Mucosa of descending colon (tissue), 3 donors: ENCODE data around the gene IFNL2. TPM values are rescaled to one million over a fixed set of nuclear protein-coding genes. Genes with fewer than 3 reads are reported as not detected.
A peak's percentile ranks its signal among the peaks of the same experiment; 100 is the strongest.
"Not testable (repeated sequence)": the region's sequence is repeated elsewhere in the genome, so short reads cannot be mapped to it uniquely, and the experiment has no call there.

Source experiments
- ATAC-seq: fragments of 200-7000 bp; cut with Tn5 transposase; one replicate; pipeline ENCODE4 v1.9.1; 2020; ENCODE audit warnings: mild to moderate bottlenecking, moderate library complexity
- DNase-seq, 3 donors: peaks; one replicate each; pipeline ENCODE4 v3.0.0-alpha.2; 2020
- H3K36me3 ChIP-seq: fragments of 200-600 bp; one replicate; pipeline ENCODE4 v1.8.0; 2021; ENCODE audit warnings: low read depth, mild to moderate bottlenecking
- H3K4me1 ChIP-seq: fragments of 200-600 bp; one replicate; pipeline ENCODE4 v1.8.0; 2021; ENCODE audit warnings: low read depth, mild to moderate bottlenecking
- H3K4me3 ChIP-seq: fragments of 200-600 bp; one replicate; pipeline ENCODE4 v1.8.0; 2021; ENCODE audit warnings: mild to moderate bottlenecking
- H3K9me3 ChIP-seq: fragments of 200-600 bp; one replicate; pipeline ENCODE4 v1.8.0; 2021; ENCODE audit warnings: mild to moderate bottlenecking
- intact Hi-C, 2 donors: fragments of 100-400 bp; cut with DNase I in 1 of 2; cut with micrococcal nuclease in 1 of 2; formaldehyde crosslinking; loops; one replicate each; pipeline versions ENCODE4 v1.11.0 to v1.11.1; 2022; cut with DNase I, micrococcal nuclease
- total RNA-seq, 3 donors: library from RNA; stranded (reverse); fragmentation: NEBNext Ultra II Directional in 2 of 3; extraction: Animal tissue kit (Norgen Biotek cat#: 25700) in 2 of 3; gene quantifications; one replicate each; pipeline versions ENCODE4 v1.2.1 to v1.2.4, GENCODE V29; 2021 to 2023
- TF ChIP-seq, protein P1 (sequence below): fragments of 200-600 bp; IDR thresholded peaks from one replicate; pipeline ENCODE4 v1.8.0; 2022; ENCODE audit warnings: antibody characterized with exemption, mild to moderate bottlenecking
- donor health status: DM: no; HTN: no; CAD: no; lungs with moderate emphysema.
- donor health status: DM: no; HTN: no; CAD: no.
- donor health status: DM: no; HTN: yes; CAD: no.

The IFNL2 gene
- total RNA-seq, 3 donors from 2014 or later, result not detected

GRCh38 chr19:39262496-39262895 is 5.7 kb upstream of the IFNL2 start:
- Histone ChIP-seq H3K4me3 (no peak overlapping the region), H3K4me1 (peaks cover 3% of the 10 kb centered on the region), H3K36me3 (no peaks in the 10 kb centered on the region), H3K9me3 (no peaks in the 10 kb centered on the region)
- intact Hi-C loops, result no loop called here
- TF ChIP-seq, protein P1, sequence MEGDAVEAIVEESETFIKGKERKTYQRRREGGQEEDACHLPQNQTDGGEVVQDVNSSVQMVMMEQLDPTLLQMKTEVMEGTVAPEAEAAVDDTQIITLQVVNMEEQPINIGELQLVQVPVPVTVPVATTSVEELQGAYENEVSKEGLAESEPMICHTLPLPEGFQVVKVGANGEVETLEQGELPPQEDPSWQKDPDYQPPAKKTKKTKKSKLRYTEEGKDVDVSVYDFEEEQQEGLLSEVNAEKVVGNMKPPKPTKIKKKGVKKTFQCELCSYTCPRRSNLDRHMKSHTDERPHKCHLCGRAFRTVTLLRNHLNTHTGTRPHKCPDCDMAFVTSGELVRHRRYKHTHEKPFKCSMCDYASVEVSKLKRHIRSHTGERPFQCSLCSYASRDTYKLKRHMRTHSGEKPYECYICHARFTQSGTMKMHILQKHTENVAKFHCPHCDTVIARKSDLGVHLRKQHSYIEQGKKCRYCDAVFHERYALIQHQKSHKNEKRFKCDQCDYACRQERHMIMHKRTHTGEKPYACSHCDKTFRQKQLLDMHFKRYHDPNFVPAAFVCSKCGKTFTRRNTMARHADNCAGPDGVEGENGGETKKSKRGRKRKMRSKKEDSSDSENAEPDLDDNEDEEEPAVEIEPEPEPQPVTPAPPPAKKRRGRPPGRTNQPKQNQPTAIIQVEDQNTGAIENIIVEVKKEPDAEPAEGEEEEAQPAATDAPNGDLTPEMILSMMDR, result no peak
- no peak for DNase-seq
- ATAC-seq, result no peak

GRCh38 chr19:39263912-39264305 is 4.3 kb upstream of the IFNL2 start:
- H3K9me3 ChIP-seq, result no peaks in the 10 kb centered on the region
- TF ChIP-seq, protein P1, result no peak
- DNase-seq (peak in 1 of 3 donors; percentile 45), ATAC-seq (no peak)
- H3K36me3 ChIP-seq, result no peaks in the 10 kb centered on the region
- intact Hi-C loops, result no loop called here
- H3K4me1 ChIP-seq, result peaks cover 3% of the 10 kb centered on the region
- H3K4me3 ChIP-seq, result no peak overlapping the region

GRCh38 chr19:39264306-39265290 is 3.6 kb upstream of the IFNL2 start:
- no peak overlapping the region for H3K4me3 ChIP-seq

DNA sequence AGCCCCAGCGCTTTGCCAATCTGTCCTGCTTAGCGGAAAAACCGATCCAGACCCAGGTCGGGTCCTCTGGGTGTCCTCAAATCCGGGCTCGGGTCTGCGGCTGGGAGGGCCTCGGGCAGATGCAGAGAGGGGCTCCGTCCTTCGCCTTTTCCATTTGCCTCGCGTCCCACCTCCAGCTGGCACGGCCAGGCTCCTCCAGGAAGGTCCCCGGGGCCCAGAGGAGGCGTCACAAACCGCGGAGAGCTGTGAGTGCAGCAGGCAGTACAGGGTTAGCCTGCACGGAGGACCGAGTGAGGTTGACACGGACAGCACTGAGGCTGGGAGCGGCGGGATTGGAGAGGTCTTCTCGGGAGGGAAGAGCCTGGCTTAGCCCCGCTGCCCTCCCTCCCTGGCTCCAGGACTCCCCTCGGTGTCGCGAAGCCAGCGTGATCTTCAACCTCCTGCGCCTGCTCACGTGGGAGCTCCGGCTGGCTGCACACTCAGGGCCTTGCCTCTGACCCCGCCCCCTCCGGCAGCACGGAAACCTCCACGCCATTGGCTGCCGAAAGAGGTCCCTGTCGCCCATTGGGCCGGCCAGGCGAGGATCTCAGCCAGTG is 2.8 kb upstream of the IFNL2 start:
- no peak for ATAC-seq
- Histone ChIP-seq H3K4me1 (peaks cover 3% of the 10 kb centered on the region), H3K36me3 (no peaks in the 10 kb centered on the region), H3K4me3 (no peak overlapping the region), H3K9me3 (no peaks in the 10 kb centered on the region)
- no peak for DNase-seq
- intact Hi-C loops, result no loop called here
- TF ChIP-seq, protein P1, result no peak

More at GRCh38 chr19:39264306-39265290, 3.6 kb upstream of the IFNL2 start:
- peak; percentile 19 for ATAC-seq
- Histone ChIP-seq H3K9me3 (no peaks in the 10 kb centered on the region), H3K36me3 (no peaks in the 10 kb centered on the region), H3K4me1 (peaks cover 3% of the 10 kb centered on the region)
- DNase-seq, result no peak
- TF ChIP-seq, protein P1, result no peak
- intact Hi-C loops, result no loop called here

DNA sequence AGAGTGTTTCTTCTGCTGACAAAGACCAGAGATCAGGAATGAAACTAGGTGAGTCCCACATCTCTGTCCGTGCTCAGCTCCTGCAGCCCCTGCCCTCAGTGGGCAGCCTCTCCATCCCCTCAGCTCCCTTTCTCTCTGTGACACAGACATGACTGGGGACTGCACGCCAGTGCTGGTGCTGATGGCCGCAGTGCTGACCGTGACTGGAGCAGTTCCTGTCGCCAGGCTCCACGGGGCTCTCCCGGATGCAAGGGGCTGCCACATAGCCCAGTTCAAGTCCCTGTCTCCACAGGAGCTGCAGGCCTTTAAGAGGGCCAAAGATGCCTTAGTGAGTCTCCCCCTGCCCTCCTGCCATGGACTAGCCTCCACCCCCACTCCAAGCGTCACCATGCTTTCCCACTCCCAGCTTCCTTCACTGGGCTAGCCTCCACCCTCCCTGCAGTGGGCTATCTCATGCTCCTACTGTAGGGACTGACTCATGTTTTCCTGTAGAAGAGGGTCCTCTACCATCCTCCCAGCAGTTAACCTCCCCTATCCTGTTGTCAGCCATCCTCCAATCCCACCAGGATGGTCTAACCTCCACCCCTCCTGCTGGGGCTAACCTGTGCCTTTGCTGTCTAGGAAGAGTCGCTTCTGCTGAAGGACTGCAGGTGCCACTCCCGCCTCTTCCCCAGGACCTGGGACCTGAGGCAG is 481 bp downstream of the IFNL2 start:
- intact Hi-C loops, H3K36me3 ChIP-seq, H3K9me3 ChIP-seq, H3K4me1 ChIP-seq, H3K4me3 ChIP-seq, ATAC-seq, DNase-seq: not testable (repeated sequence)

GRCh38 chr19:39269369-39269768 is 1.2 kb downstream of the IFNL2 start:
- H3K4me3 ChIP-seq, H3K4me1 ChIP-seq, intact Hi-C loops, H3K36me3 ChIP-seq, ATAC-seq, H3K9me3 ChIP-seq, DNase-seq: not testable (repeated sequence)
